ENCODE results near the gene GAREM2.

DNA sequence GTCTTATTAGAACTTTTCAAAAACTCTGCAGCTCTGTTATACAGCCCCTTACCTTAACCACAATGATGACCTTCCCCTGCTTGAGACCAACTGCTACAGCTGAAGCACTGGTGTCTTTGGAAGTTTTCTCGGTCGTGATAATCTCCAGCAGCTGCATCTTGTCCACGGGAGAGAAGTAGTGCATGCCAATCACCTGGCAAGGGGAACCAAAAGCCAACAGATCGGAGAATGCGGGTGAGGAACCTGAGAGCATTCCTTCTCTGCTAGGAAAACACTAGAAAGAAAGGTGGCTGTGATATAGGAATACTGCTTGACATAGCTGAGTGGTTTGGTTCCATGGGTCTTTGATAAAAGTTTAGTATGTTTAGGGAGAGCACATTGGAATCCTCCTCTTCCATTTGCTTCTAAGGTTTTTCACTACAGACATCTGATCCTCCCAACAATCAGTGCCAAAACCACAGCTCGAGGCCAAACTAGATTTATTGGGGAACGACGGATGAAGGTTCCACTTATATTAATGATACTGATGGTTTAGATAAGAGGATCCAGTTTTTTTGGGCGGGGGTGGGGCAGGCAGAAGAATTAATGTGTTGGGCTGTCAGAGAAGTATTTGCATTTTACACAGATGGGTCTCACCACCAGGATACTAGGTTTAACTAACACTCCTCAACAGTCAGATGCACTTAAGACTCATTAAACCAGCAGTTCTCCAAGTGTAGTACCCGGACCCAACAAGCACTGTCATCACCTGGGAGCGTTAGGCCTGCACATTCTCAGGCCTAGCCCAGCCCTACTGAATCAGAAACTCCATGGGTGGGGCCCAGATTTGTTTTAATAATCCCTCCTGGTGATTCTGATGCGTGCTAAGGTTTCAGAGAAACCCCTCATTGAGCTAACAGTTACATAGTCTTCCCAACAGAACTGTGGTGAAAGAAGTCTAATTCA, 22.4 kb downstream of the GAREM2 start:
- TF ChIP-seq, protein P1, sequence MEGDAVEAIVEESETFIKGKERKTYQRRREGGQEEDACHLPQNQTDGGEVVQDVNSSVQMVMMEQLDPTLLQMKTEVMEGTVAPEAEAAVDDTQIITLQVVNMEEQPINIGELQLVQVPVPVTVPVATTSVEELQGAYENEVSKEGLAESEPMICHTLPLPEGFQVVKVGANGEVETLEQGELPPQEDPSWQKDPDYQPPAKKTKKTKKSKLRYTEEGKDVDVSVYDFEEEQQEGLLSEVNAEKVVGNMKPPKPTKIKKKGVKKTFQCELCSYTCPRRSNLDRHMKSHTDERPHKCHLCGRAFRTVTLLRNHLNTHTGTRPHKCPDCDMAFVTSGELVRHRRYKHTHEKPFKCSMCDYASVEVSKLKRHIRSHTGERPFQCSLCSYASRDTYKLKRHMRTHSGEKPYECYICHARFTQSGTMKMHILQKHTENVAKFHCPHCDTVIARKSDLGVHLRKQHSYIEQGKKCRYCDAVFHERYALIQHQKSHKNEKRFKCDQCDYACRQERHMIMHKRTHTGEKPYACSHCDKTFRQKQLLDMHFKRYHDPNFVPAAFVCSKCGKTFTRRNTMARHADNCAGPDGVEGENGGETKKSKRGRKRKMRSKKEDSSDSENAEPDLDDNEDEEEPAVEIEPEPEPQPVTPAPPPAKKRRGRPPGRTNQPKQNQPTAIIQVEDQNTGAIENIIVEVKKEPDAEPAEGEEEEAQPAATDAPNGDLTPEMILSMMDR (conservative IDR thresholded peaks at IDR 0.05) = no peak
- TF ChIP-seq EZH2 (IDR thresholded peaks at IDR 0.05; ENCODE audit: low read depth) = no peak

All from PC-9 (cell line).